Activated CD4-positive, CD25-positive, alpha-beta regulatory T cell (primary cell): ENCODE data around the gene MRPS12.

ENCODE experiments used
- DNase-seq, 4 experiments: peaks; one replicate each; lab custom pipeline; 2025; lab: John Stamatoyannopoulos, UW

The MRPS12 gene

GRCh38 chr19:38975214-38975860 is 44.6 kb downstream of the MRPS12 start, which contains the start of gene FBXO17:
TSS of gene FBXO17 (minus strand) at chr19:38975742. CDS start at chr19:38950319, 25,423 bp downstream.
- DNase-seq = no peak

GRCh38 chr19:38975861-38976271 is 45.1 kb downstream of the MRPS12 start:
- DNase-seq = no peak

- no peak for DNase-seq
Measured at GRCh38 chr19:38977445-38978325, 46.9 kb downstream of the MRPS12 start.

GRCh38 chr19:38978326-38978689 is 47.6 kb downstream of the MRPS12 start:
- no peak for DNase-seq

GRCh38 chr19:38979812-38980211 is 49.1 kb downstream of the MRPS12 start:
- no peak for DNase-seq

- no peak for DNase-seq
Measured at GRCh38 chr19:38980583-38981374, 50.0 kb downstream of the MRPS12 start.
